ENCODE data around the gene ALDOB.

Gene ALDOB

DNA sequence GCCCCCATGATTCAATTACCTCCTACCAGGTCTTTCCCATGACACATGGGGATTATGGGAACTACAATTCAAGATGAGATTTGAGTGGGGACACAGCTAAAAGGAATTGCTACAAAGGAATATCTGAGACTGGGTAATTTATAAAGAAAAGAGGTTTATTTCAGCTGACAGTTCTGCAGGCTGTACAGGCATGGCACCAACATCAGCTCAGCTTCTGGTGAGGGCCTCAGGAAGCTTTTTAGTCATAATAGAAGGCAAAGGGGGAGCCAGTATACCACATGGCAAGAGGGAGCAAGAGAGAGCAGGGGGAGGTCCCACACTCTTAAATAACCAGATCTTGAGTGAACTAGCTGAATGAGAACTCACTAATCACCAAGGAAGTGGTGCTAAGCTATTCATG, 11.2 kb upstream of the ALDOB start:
- H3K36me3 Mint-ChIP-seq (ENCODE audit: low read depth) = peaks cover 3% of the 10 kb centered on the region
- H3K27me3 Mint-ChIP-seq (ENCODE audit: low read depth) = peaks cover 52% of the 10 kb centered on the region
- H3K4me1 Mint-ChIP-seq (ENCODE audit: low read depth) = peaks cover 8% of the 10 kb centered on the region
- H3K27ac Mint-ChIP-seq = no peak overlapping the region
- H3K4me3 Mint-ChIP-seq = no peak overlapping the region
- H3K9me3 Mint-ChIP-seq = no peaks in the 10 kb centered on the region

DNA sequence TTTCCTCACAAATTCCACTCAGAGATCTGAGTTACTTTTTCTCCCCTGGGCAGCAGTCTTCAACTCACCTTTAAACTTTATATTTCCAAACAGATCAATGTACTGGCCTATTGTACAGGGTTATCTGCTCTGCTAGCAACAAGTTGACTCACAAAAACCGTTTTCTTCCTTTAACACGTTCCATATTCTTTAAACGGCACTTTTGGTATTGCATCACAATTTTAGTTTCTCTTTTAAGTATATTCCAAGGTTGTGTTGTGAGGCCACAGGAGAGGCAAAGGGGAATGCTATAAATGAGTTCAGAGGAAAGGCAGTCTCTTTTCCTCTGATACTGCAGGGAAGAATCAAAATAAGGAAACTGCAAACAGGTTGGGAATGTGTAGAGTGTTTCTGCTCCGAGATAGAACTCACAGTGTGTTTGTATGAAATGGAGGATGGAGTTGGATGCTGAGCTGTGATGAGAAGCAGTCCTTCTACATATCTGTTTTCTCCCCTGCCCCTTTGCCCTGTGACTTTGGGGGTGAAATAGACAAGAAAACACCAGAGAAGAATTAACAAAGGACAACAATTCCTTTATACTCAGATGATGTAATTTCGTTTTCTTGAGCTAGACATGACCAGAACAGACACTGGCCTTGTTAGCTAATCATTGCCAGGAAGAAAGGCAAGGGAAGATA, 9.9 kb upstream of the ALDOB start:
- no peak overlapping the region for H3K27ac Mint-ChIP-seq
- H3K4me3 Mint-ChIP-seq = no peak overlapping the region
- H3K4me1 Mint-ChIP-seq (ENCODE audit: low read depth) = peaks cover 8% of the 10 kb centered on the region
- H3K36me3 Mint-ChIP-seq (ENCODE audit: low read depth) = peaks cover 3% of the 10 kb centered on the region
- peaks cover 43% of the 10 kb centered on the region for H3K27me3 Mint-ChIP-seq (ENCODE audit: low read depth)
- no peaks in the 10 kb centered on the region for H3K9me3 Mint-ChIP-seq

DNA sequence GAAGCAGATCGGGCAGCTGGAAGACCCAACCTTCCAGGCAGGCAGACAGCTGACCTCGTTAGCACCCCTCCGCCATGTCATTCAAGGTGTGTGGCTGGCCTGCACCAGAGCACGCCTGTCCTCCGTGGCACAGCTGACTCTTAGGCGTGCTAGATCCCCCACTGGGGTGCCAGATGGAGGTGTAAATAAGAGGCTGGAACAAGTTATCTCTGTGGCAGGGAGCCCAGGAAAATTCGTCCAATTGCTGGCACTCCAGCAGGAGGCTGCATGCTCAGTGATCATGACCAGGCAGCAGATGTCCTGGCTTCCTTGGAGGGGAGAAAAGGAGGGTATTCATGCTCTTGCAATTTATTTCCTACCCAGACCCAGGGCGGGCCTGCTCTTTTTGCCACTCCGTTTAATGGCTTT, 7.8 kb upstream of the ALDOB start:
- Mint-ChIP-seq H3K4me3 (no peak overlapping the region), H3K4me1 (ENCODE audit: low read depth) (no peaks in the 10 kb centered on the region), H3K36me3 (ENCODE audit: low read depth) (no peaks in the 10 kb centered on the region), H3K27ac (no peak overlapping the region), H3K27me3 (ENCODE audit: low read depth) (peaks cover 25% of the 10 kb centered on the region), H3K9me3 (no peaks in the 10 kb centered on the region)

DNA sequence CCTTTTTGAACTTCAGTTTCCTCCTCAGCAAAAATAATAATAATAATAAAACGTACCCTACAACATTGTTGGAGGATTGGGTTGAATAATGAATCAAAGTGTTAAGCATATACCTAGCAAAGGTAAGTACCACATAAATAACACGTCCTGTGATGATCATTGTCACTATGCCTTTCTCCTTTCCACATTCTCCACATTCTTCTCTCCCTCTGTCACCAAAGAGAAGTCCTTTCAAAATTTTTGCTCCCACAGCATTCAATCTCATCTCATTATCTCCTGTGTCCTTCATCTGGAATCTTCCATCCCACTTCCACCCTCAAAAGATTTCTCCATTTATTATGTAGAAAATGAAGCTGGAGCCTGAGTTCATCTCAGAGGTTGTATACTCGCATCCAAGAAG, 7.2 kb upstream of the ALDOB start:
- Mint-ChIP-seq H3K4me3 (no peak overlapping the region), H3K36me3 (ENCODE audit: low read depth) (no peaks in the 10 kb centered on the region), H3K27me3 (ENCODE audit: low read depth) (peaks cover 25% of the 10 kb centered on the region), H3K9me3 (no peaks in the 10 kb centered on the region), H3K27ac (no peak overlapping the region), H3K4me1 (ENCODE audit: low read depth) (no peaks in the 10 kb centered on the region)

DNA sequence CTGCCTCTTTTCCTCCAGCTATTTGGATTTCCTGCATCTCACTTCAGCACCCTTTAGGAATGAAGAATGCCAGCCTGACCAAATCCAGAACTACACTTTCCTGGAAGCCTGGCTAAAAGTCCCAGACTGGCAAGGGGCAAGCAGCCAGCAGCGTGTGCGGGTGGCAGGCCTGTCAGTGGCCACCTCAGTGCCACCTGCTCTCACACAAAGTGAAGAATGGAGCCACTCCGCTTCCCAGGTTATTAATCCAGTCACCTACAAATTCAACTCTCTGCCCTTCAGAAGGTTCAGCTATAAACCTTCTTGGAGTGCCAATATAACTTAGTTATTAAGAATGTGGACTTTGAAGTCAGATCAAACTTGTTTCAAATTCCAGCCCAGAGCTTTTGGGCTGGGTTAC, 6.7 kb upstream of the ALDOB start:
- Mint-ChIP-seq H3K36me3 (ENCODE audit: low read depth) (no peaks in the 10 kb centered on the region), H3K4me1 (ENCODE audit: low read depth) (no peaks in the 10 kb centered on the region), H3K9me3 (no peaks in the 10 kb centered on the region), H3K4me3 (no peak overlapping the region), H3K27ac (no peak overlapping the region), H3K27me3 (ENCODE audit: low read depth) (peaks cover 25% of the 10 kb centered on the region)

DNA sequence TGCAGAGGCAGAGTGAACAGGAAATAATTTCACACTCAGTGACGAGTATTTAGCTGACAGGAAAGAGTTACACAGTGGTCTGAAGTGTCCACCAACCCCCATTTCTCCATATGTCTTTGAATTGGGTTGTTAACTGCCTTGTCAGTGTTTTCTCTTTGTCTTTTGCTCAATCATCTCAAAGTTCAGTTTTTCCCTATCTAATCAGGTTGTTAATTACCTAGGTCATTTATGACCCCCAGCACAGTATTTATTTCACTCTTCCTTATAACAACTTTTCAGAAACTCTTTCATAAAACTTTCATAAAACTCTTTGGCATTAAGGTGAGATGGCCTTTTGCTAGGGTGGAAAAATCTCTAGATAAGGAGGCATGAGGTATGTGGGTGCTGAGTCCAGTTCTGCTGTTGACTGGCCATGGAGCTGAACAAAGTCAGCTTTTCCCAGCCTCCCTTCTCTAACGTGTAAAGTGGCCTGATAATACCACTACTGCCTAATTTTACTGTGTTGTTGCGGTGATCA, 5.2 kb upstream of the ALDOB start:
- Mint-ChIP-seq H3K27me3 (ENCODE audit: low read depth) (peaks cover 17% of the 10 kb centered on the region), H3K27ac (no peak overlapping the region), H3K4me3 (no peak overlapping the region), H3K9me3 (no peaks in the 10 kb centered on the region), H3K36me3 (ENCODE audit: low read depth) (no peaks in the 10 kb centered on the region), H3K4me1 (ENCODE audit: low read depth) (no peaks in the 10 kb centered on the region)

DNA sequence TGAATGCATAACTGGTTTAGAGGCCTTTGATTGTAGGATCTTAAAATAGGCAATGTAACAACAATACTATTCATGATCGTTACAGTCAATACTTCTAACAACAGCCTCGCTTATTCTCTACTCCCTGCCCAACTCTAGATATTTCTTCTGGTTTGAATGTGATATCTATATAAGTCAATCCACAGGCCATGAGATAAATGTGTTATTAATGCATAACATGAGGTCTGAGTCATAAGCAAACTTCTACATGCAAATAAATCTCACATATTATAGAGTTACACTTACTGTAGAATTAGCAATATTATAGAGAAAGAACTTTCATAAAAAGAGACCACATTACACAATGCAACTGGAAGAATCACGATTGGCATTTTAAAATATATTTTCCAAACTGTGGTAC, 2.9 kb upstream of the ALDOB start:
- Mint-ChIP-seq H3K4me3 (no peak overlapping the region), H3K27me3 (ENCODE audit: low read depth) (peaks cover 10% of the 10 kb centered on the region), H3K36me3 (ENCODE audit: low read depth) (no peaks in the 10 kb centered on the region), H3K27ac (no peak overlapping the region), H3K9me3 (no peaks in the 10 kb centered on the region), H3K4me1 (ENCODE audit: low read depth) (no peaks in the 10 kb centered on the region)

DNA sequence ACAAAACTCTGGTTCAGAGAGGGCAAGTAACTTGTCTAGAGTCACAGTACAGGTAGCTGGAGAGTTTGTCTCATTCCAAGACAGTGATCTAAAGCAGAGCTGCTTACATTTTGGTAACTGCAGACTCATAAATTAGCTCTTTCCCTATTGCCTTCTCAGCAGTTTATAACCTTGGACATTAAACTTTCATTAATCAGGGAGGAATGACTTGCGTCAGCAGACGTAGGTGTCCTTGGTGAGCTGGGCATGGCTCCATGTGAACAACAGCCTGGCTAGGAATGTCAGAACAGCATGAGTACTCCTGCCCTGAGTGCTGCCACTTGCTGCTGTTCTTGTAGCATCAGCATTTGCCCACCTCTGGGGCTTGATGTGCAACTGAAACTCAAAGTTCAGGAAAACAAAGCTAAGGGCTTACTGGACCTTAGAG, 2.2 kb upstream of the ALDOB start:
- H3K27me3 Mint-ChIP-seq (ENCODE audit: low read depth) = peaks cover 5% of the 10 kb centered on the region
- H3K4me3 Mint-ChIP-seq = no peak overlapping the region
- H3K36me3 Mint-ChIP-seq (ENCODE audit: low read depth) = no peaks in the 10 kb centered on the region
- no peak overlapping the region for H3K27ac Mint-ChIP-seq
- H3K9me3 Mint-ChIP-seq = no peaks in the 10 kb centered on the region
- no peaks in the 10 kb centered on the region for H3K4me1 Mint-ChIP-seq (ENCODE audit: low read depth)

DNA sequence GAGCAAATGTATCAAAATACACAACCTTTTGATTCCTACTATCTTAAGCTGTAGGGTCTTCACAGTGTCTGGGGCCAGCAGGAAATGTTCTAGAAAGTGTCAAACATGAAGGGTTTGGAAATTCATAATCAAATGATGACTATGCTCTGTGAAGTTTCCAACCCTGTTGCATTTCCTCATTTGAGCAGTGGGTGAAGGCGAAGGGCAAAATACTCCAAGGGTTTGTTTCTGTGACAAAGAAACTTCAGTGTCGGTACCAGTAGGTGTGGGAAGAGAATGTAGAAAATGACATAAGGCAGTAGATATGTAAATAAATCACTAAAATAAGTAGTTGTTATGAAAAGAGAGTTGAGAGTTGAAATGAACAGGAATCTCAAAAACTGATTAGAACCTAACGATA, 576 bp downstream of the ALDOB start:
- Mint-ChIP-seq H3K9me3 (no peaks in the 10 kb centered on the region), H3K4me1 (ENCODE audit: low read depth) (no peaks in the 10 kb centered on the region), H3K27ac (no peak overlapping the region), H3K27me3 (ENCODE audit: low read depth) (peaks cover 5% of the 10 kb centered on the region), H3K36me3 (ENCODE audit: low read depth) (no peaks in the 10 kb centered on the region), H3K4me3 (no peak overlapping the region)

DNA sequence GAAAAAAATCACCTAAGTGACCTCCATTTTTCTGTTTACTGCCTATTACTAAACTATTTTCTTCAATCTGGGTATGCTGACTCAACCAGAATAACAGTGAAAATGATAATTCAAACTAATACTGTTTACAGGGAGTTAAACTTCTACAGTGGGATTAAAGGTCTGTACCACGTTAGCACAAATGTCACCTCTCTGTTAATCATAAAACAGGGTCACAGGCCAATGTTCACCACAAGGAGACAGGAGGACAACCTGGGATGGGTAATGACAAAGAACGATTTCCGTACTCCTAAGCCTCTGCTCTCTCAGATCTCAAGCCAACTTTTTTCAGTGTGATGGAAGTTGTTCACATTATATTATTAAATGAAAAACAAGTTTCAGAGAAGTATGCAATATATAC, 2.3 kb downstream of the ALDOB start:
- Mint-ChIP-seq H3K27me3 (ENCODE audit: low read depth) (peaks cover 5% of the 10 kb centered on the region), H3K4me1 (ENCODE audit: low read depth) (no peaks in the 10 kb centered on the region), H3K36me3 (ENCODE audit: low read depth) (no peaks in the 10 kb centered on the region), H3K4me3 (no peak overlapping the region), H3K9me3 (no peaks in the 10 kb centered on the region), H3K27ac (no peak overlapping the region)

DNA sequence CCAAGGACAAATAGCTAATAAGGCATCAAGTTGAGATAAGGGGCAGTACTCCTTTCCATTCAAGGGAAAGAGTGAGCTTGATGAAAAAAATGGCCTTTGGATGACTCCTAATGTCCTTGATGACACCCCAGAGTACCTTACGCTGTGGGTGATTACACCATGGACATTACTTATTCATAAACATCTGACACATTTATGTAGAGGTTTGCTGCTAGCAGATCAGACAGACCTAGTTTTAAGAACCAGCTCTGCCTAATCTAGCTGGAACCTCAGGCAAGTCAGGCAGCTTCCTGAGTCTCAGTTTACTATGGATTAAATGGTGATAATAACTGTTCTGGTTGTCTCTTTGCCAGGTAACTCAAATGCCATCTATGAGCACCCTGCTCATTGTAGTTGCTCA, 2.8 kb downstream of the ALDOB start:
- no peak overlapping the region for H3K4me3 Mint-ChIP-seq
- no peaks in the 10 kb centered on the region for H3K36me3 Mint-ChIP-seq (ENCODE audit: low read depth)
- no peaks in the 10 kb centered on the region for H3K9me3 Mint-ChIP-seq
- no peak overlapping the region for H3K27ac Mint-ChIP-seq
- peaks cover 5% of the 10 kb centered on the region for H3K27me3 Mint-ChIP-seq (ENCODE audit: low read depth)
- no peaks in the 10 kb centered on the region for H3K4me1 Mint-ChIP-seq (ENCODE audit: low read depth)

DNA sequence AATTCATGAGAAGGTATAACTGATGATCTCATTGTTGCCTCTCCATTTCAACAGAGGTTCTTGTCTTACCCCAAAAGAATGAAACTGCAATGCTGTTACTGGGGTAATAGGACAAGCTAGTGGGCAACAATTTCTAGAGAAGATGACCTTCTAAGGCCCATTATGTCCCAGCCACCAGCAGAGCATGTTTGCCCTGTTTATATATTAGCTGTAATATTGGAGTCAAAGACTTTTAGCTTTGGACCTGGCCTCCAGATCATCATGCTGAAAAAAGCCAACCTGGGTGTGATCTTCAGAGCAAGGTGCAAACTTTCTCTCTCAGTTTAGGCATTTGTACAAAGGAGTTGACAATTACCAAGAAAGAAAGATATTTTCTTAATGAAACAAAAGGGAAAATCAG, 3.4 kb downstream of the ALDOB start:
- Mint-ChIP-seq H3K4me1 (ENCODE audit: low read depth) (no peaks in the 10 kb centered on the region), H3K36me3 (ENCODE audit: low read depth) (no peaks in the 10 kb centered on the region), H3K27me3 (ENCODE audit: low read depth) (peaks cover 5% of the 10 kb centered on the region), H3K9me3 (no peaks in the 10 kb centered on the region), H3K27ac (no peak overlapping the region), H3K4me3 (no peak overlapping the region)

DNA sequence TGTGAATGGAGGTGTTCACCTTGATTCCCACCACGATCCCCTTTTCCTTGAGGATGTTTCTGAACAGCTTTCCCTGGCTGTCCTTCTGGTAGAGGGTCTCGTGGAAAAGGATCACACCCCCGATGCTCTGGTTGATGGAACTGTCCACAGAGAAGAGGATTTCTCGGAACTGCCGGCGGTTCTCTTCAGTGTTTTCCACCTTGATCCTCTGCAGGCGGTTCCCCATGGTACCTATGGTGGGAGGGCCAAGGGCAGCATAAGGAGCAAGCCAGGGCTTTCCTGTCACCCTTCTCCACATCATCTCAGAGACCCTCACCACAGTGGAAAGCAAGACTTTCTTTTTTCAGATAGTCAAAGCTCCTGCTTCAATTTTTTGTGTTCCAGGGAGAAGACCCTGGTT, 5.8 kb downstream of the ALDOB start:
- H3K4me1 Mint-ChIP-seq (ENCODE audit: low read depth) = no peaks in the 10 kb centered on the region
- H3K9me3 Mint-ChIP-seq = no peaks in the 10 kb centered on the region
- no peak overlapping the region for H3K27ac Mint-ChIP-seq
- no peaks in the 10 kb centered on the region for H3K36me3 Mint-ChIP-seq (ENCODE audit: low read depth)
- no peaks in the 10 kb centered on the region for H3K27me3 Mint-ChIP-seq (ENCODE audit: low read depth)
- no peak overlapping the region for H3K4me3 Mint-ChIP-seq

DNA sequence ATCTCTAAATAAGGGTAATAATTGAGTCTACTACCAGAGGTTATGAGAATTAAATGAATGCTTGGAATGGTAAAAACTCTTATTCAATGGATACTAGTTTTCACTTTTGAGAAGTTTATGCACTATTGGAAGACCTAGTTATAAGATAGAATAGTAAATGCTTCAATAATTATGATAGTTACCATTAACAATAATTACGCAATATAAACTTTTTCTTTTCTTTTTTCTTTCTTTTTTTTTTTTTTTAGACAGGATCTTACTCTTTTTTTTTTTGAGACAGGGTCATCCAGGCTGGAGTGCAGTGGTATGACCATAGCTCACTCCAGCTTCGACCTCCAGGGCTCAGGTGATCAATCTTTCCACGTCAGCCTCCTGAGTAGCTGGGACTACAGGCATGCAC, 6.7 kb downstream of the ALDOB start:
- no peak overlapping the region for H3K4me3 Mint-ChIP-seq
- H3K27me3 Mint-ChIP-seq (ENCODE audit: low read depth) = no peaks in the 10 kb centered on the region
- peaks cover 4% of the 10 kb centered on the region for H3K9me3 Mint-ChIP-seq
- no peaks in the 10 kb centered on the region for H3K4me1 Mint-ChIP-seq (ENCODE audit: low read depth)
- H3K27ac Mint-ChIP-seq = no peak overlapping the region
- H3K36me3 Mint-ChIP-seq (ENCODE audit: low read depth) = no peaks in the 10 kb centered on the region

DNA sequence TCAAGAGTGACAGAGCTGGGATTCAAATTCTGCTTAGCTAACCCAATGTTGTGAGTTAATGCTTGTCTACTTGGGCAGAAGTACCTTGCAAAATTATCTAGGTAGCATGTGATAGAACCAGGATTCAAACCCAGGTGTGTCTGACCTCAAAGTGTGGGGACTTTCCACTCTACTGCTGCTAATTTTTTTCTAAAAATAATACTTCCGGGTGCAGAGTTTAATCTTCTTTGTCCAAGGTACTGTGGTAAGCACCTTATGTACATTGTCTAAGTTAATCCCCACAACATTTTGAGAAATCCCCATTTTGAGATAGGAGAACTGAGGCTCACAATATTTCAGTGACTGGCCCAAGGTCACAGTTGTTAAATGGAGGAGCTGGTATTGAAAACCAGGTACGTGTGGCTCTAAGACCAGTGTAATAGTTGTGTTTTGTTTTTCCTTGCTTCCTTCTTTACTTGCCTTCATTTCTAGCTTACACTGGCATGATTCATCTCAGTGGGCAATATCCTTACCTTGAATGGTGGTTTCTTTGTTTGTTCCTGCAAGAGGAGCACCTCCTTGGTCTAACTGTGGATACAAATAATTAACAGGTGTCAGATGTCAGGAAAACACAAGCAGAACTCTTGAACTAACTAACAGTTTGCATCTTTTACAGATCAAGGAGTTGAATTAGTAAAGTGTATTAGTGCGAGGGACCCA, 7.5 kb downstream of the ALDOB start:
- Mint-ChIP-seq H3K4me3 (no peak overlapping the region), H3K36me3 (ENCODE audit: low read depth) (no peaks in the 10 kb centered on the region), H3K4me1 (ENCODE audit: low read depth) (no peaks in the 10 kb centered on the region), H3K27me3 (ENCODE audit: low read depth) (no peaks in the 10 kb centered on the region), H3K9me3 (peaks cover 8% of the 10 kb centered on the region), H3K27ac (no peak overlapping the region)
